SK-N-SH treated with all-trans-retinoic acid at 6 μM for 48 hours (cell line): ENCODE data around the gene RASIP1.
"Not testable (repeated sequence)": the region's sequence is repeated elsewhere in the genome, so short reads cannot be mapped to it uniquely, and the experiment has no call there.

Experiments
- GLIS3 ChIP-seq: fragments of 250-450 bp; sonication (Bioruptor Pico); IDR thresholded peaks from 2 replicates; pipeline ENCODE4 v1.5.0; 2020; ENCODE audit warnings: mild to moderate bottlenecking, moderate library complexity
- OSR1 ChIP-seq: fragments of 250-450 bp; sonication (Bioruptor Pico); IDR thresholded peaks from 2 replicates; pipeline ENCODE4 v1.8.0; 2022; ENCODE audit warnings: moderate library complexity, mild to moderate bottlenecking, inconsistent platforms
- PATZ1 ChIP-seq: fragments of 250-450 bp; sonication (Bioruptor Pico); IDR thresholded peaks from 2 replicates; pipeline ENCODE4 v1.8.0; 2020; ENCODE audit warnings: mild to moderate bottlenecking, moderate library complexity, borderline replicate concordance
- RARB ChIP-seq: fragments of 250-450 bp; sonication (Bioruptor Pico); IDR thresholded peaks from 2 replicates; pipeline ENCODE4 v1.8.0; 2021; ENCODE audit warnings: mild to moderate bottlenecking, moderate library complexity
- SNAI2 ChIP-seq: fragments of 250-450 bp; sonication (Bioruptor Pico); IDR thresholded peaks from 2 replicates; pipeline ENCODE4 v1.5.0; 2020; ENCODE audit warnings: mild to moderate bottlenecking, moderate library complexity
- TCF4 ChIP-seq: fragments of 250-450 bp; sonication (Bioruptor Pico); IDR thresholded peaks from 2 replicates; pipeline ENCODE4 v1.8.0; 2021; ENCODE audit warnings: mild to moderate bottlenecking, moderate library complexity, borderline replicate concordance
- TOX ChIP-seq: fragments of 250-450 bp; sonication (Bioruptor Pico); IDR thresholded peaks from 2 replicates; pipeline ENCODE4 v1.8.0; 2021; ENCODE audit warnings: mild to moderate bottlenecking, moderate library complexity, borderline replicate concordance
- ZFP3 ChIP-seq: fragments of 250-450 bp; sonication (Bioruptor Pico); IDR thresholded peaks from 2 replicates; pipeline ENCODE4 v1.5.0; 2020; ENCODE audit warnings: mild to moderate bottlenecking, moderate library complexity
- ZFP30 ChIP-seq: fragments of 450-650 bp; formaldehyde crosslinking; IDR thresholded peaks from 2 replicates; pipeline ENCODE4 v1.5.0; 2022; ENCODE audit warnings: mild to moderate bottlenecking, moderate library complexity
- ZNF565 ChIP-seq: fragments of 450-650 bp; formaldehyde crosslinking; conservative IDR thresholded peaks from 2 replicates; pipeline ENCODE4 v1.5.0; 2020; ENCODE audit warnings: low read depth, mild to moderate bottlenecking, moderate library complexity
- ZNF70 ChIP-seq: fragments of 450-650 bp; formaldehyde crosslinking; IDR thresholded peaks from 2 replicates; pipeline ENCODE4 v1.5.0; 2020; ENCODE audit warnings: mild to moderate bottlenecking, moderate library complexity
- ZNF8 ChIP-seq: fragments of 450-650 bp; formaldehyde crosslinking; IDR thresholded peaks from 2 replicates; pipeline ENCODE4 v1.5.0; 2020; ENCODE audit warnings: mild to moderate bottlenecking, moderate library complexity
- TF ChIP-seq, protein P1 (sequence below): fragments of 250-450 bp; sonication (Bioruptor Pico); IDR thresholded peaks from 2 replicates; pipeline ENCODE4 v1.8.0; 2021; ENCODE audit warnings: low read depth, mild to moderate bottlenecking, moderate library complexity, borderline replicate concordance

DNA sequence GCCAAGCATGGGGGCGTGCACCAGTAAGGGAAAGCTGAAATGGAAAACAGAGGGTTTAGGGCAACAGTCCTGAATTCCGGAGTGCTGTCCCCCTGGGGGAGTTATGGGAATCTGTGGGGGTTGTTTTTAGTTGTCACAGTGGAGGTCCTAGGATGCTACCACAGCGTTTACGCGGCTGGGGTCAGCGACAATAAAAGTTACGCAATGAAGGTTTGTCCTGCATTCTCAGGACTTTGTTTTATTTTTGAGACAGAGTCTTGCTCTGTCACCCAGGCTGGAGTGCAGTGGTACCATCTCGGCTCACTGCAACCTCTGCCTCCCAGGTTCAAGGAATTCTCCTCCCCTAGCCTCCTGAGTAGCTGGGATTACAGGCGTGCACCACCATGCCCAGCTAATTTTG is 46.8 kb downstream of the RASIP1 start:
- not testable (repeated sequence) for TF ChIP-seq ZFP30 (CRISPR knock-in tag); PATZ1 (CRISPR knock-in tag); TCF4 (CRISPR knock-in tag); TOX (CRISPR knock-in tag); ZNF8 (CRISPR knock-in tag); ZNF565 (CRISPR knock-in tag); SNAI2 (CRISPR knock-in tag); ZFP3 (CRISPR knock-in tag); GLIS3 (CRISPR knock-in tag); ZNF70; OSR1 (CRISPR knock-in tag); RARB (CRISPR knock-in tag)
- TF ChIP-seq, protein P1, sequence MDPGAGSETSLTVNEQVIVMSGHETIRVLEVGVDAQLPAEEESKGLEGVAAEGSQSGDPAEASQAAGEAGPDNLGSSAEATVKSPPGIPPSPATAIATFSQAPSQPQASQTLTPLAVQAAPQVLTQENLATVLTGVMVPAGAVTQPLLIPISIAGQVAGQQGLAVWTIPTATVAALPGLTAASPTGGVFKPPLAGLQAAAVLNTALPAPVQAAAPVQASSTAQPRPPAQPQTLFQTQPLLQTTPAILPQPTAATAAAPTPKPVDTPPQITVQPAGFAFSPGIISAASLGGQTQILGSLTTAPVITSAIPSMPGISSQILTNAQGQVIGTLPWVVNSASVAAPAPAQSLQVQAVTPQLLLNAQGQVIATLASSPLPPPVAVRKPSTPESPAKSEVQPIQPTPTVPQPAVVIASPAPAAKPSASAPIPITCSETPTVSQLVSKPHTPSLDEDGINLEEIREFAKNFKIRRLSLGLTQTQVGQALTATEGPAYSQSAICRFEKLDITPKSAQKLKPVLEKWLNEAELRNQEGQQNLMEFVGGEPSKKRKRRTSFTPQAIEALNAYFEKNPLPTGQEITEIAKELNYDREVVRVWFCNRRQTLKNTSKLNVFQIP (CRISPR knock-in tag) = not testable (repeated sequence)
